ENCODE measurements around the gene BRAT1.

GRCh38 chr7:2492038-2492437 is 63.3 kb downstream of the BRAT1 start:
- TF ChIP-seq CTCF (IDR thresholded peaks at IDR 0.05; ENCODE audit: poor library complexity, severe bottlenecking) (no peak), POLR2AphosphoS5 (IDR thresholded peaks at IDR 0.05) (no peak), REST (IDR thresholded peaks at IDR 0.05; ENCODE audit: borderline replicate concordance) (no peak), EP300 (conservative IDR thresholded peaks at IDR 0.05; ENCODE audit: poor library complexity, severe bottlenecking) (no peak), EZH2 (IDR thresholded peaks at IDR 0.05; ENCODE audit: borderline replicate concordance, insufficient read depth, low read length, poor library complexity, severe bottlenecking) (no peak), RAD21 (conservative IDR thresholded peaks at IDR 0.05) (no peak), TAF1 (IDR thresholded peaks at IDR 0.05; ENCODE audit: low read depth) (no peak)
